WTC11 (cell line): ENCODE results near the gene PHF1.

Source experiments
- CBFB ChIP-seq: sonication (generic); formaldehyde crosslinking; IDR thresholded peaks from 2 replicates; pipeline ENCODE4 v1.8.1; 2022; ENCODE audit warnings: mild to moderate bottlenecking, low read depth, missing genetic modification reagents
- CTCF ChIP-seq: fragments of 200-600 bp; IDR thresholded peaks from 2 replicates; pipeline ENCODE4 v1.8.0; 2022; ENCODE audit warnings: antibody characterized with exemption
- ELF4 ChIP-seq: sonication (generic); formaldehyde crosslinking; IDR thresholded peaks from 2 replicates; pipeline ENCODE4 v1.8.1; 2022; ENCODE audit warnings: low read depth, mild to moderate bottlenecking, moderate library complexity, missing genetic modification reagents
- FOXJ3 ChIP-seq: sonication (generic); formaldehyde crosslinking; IDR thresholded peaks from 2 replicates; pipeline ENCODE4 v1.9.0; 2021; ENCODE audit warnings: missing genetic modification reagents, mild to moderate bottlenecking, borderline replicate concordance
- KAT7 ChIP-seq: sonication (generic); formaldehyde crosslinking; IDR thresholded peaks from 2 replicates; pipeline ENCODE4 v1.8.1; 2023; ENCODE audit warnings: missing genetic modification reagents, mild to moderate bottlenecking, borderline replicate concordance
- NFYB ChIP-seq: sonication (generic); formaldehyde crosslinking; conservative IDR thresholded peaks from 2 replicates; pipeline ENCODE4 v1.8.0; 2022; ENCODE audit warnings: low read depth, missing genetic modification reagents
- TF ChIP-seq, protein P1 (sequence below): sonication (generic); formaldehyde crosslinking; IDR thresholded peaks from 2 replicates; pipeline ENCODE4 v1.8.1; 2023; ENCODE audit warnings: mild to moderate bottlenecking, missing genetic modification reagents, borderline replicate concordance

GRCh38 chr6:33421344-33421643 is 10.5 kb downstream of the PHF1 start:
- TF ChIP-seq CBFB (CRISPR knock-in tag) (no peak), ELF4 (no peak), FOXJ3 (CRISPR knock-in tag) (no peak), CTCF (no peak), NFYB (no peak), KAT7 (no peak)
- TF ChIP-seq, protein P1, sequence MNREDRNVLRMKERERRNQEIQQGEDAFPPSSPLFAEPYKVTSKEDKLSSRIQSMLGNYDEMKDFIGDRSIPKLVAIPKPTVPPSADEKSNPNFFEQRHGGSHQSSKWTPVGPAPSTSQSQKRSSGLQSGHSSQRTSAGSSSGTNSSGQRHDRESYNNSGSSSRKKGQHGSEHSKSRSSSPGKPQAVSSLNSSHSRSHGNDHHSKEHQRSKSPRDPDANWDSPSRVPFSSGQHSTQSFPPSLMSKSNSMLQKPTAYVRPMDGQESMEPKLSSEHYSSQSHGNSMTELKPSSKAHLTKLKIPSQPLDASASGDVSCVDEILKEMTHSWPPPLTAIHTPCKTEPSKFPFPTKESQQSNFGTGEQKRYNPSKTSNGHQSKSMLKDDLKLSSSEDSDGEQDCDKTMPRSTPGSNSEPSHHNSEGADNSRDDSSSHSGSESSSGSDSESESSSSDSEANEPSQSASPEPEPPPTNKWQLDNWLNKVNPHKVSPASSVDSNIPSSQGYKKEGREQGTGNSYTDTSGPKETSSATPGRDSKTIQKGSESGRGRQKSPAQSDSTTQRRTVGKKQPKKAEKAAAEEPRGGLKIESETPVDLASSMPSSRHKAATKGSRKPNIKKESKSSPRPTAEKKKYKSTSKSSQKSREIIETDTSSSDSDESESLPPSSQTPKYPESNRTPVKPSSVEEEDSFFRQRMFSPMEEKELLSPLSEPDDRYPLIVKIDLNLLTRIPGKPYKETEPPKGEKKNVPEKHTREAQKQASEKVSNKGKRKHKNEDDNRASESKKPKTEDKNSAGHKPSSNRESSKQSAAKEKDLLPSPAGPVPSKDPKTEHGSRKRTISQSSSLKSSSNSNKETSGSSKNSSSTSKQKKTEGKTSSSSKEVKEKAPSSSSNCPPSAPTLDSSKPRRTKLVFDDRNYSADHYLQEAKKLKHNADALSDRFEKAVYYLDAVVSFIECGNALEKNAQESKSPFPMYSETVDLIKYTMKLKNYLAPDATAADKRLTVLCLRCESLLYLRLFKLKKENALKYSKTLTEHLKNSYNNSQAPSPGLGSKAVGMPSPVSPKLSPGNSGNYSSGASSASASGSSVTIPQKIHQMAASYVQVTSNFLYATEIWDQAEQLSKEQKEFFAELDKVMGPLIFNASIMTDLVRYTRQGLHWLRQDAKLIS = no peak
